ENCODE measurements around the gene ARPP21.
"Not testable (repeated sequence)": the region's sequence is repeated elsewhere in the genome, so short reads cannot be mapped to it uniquely, and the experiment has no call there.

ARPP21 gene

GRCh38 chr3:35780800-35781199 lies 141.5 kb downstream of the ARPP21 start:
- DNase-seq (ENCODE audit: low read depth in 2 of 2), result no peak

- DNase-seq (ENCODE audit: low read depth in 2 of 2), result no peak
These were observed 142.2 kb downstream of the ARPP21 start for GRCh38 chr3:35781558-35781957.

- no peak for DNase-seq (ENCODE audit: low read depth in 2 of 2)
These were observed 143.0 kb downstream of the ARPP21 start for GRCh38 chr3:35782355-35782754.

- no peak for DNase-seq (ENCODE audit: low read depth in 2 of 2)
These were observed 144.8 kb downstream of the ARPP21 start for GRCh38 chr3:35784169-35784568.

GRCh38 chr3:35785234-35785888 lies 146.0 kb downstream of the ARPP21 start:
- no peak for DNase-seq (ENCODE audit: low read depth in 2 of 2)

GRCh38 chr3:35787936-35788335 lies 148.6 kb downstream of the ARPP21 start:
- no peak for DNase-seq (ENCODE audit: low read depth in 2 of 2)

GRCh38 chr3:35789042-35789831 lies 149.9 kb downstream of the ARPP21 start:
- DNase-seq (ENCODE audit: low read depth in 2 of 2), result no peak

GRCh38 chr3:35790764-35791163 lies 151.4 kb downstream of the ARPP21 start:
- DNase-seq (ENCODE audit: low read depth in 2 of 2), result no peak

GRCh38 chr3:35793667-35794066 lies 154.3 kb downstream of the ARPP21 start:
- no peak for DNase-seq (ENCODE audit: low read depth in 2 of 2)

- DNase-seq (ENCODE audit: low read depth in 2 of 2), result no peak
These were observed 161.7 kb downstream of the ARPP21 start for GRCh38 chr3:35800960-35801459.

GRCh38 chr3:35814531-35814930 lies 175.2 kb downstream of the ARPP21 start:
- DNase-seq (ENCODE audit: low read depth in 2 of 2), result no peak

- DNase-seq (ENCODE audit: low read depth in 2 of 2), result not testable (repeated sequence)
These were observed 176.5 kb downstream of the ARPP21 start for GRCh38 chr3:35815796-35816195.

GRCh38 chr3:35817216-35817615 lies 177.9 kb downstream of the ARPP21 start:
- DNase-seq (ENCODE audit: low read depth in 2 of 2), result no peak

GRCh38 chr3:35832140-35832571 lies 192.8 kb downstream of the ARPP21 start:
- no peak for DNase-seq (ENCODE audit: low read depth in 2 of 2)

Measured in stimulated activated CD4-positive, alpha-beta T cell treated with anti-CD3 and anti-CD28 coated beads, Interleukin-1b, Interleukin-23, amount 100 ng/mL, for 1 hour (primary cell).